ENCODE data around the gene IRF2BPL. TPM values are rescaled to one million over a fixed set of nuclear protein-coding genes. Genes with fewer than 3 reads are reported as not detected.

The IRF2BPL gene
- total RNA-seq, 1 experiment from 2014 or later, result 24.7 TPM

DNA sequence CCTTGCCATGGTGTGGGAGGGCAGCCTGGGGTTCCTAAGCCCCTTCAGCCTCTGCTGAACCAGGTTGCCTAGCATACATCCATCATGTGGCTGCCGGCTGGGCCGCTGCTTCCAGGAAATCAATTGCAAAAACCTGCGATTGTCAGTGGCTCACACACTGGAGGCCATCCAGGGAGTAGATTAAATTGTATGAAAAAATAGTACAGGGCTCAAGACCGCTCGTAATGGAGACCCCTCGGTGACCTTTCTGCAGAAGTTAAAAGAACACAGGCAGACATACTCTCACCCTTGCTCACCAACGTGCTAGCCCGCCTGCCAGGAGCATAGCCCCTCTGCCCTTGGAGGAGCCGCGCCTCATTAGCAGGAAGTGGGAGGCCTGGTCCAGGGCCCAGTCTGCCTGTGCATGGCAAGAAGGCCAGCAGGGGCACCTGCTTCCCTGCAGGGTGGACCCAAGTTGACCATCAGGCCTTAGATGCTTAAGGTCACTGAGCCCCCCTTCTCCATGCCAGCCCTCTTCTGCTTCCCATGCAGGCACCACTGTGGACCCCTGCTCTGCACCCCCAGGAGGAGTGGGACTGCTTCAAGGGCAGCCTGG is 38.2 kb upstream of the IRF2BPL start:
- Histone ChIP-seq H3K4me3 (ENCODE audit: low read depth, low read length) (no peak overlapping the region), H3K9me3 (no peaks in the 10 kb centered on the region), H3K4me1 (no peaks in the 10 kb centered on the region), H3K27me3 (replicated peaks; ENCODE audit: control insufficient read depth, insufficient read depth, low read length) (no peaks in the 10 kb centered on the region), H3K36me3 (ENCODE audit: control insufficient read depth, insufficient read depth, low read length) (no peaks in the 10 kb centered on the region)
- no peaks in the 10 kb centered on the region for H3K9me3 Mint-ChIP-seq (ENCODE audit: unreplicated experiment)
- no peaks in the 10 kb centered on the region for H3K4me1 Mint-ChIP-seq (ENCODE audit: low read depth, unreplicated experiment)
- ChIA-PET POLR2A (no interaction called here), CTCF (interaction anchor here (0.7 to 5.7 kb wide), 3 partner anchors 148 to 389 kb away, joined by 3 to 144 read pairs (median 3); no protein-coding TSS in a partner anchor)
- intact Hi-C loops (cut with micrococcal nuclease; ENCODE audit: unreplicated experiment), result no loop called here
- BruUV-seq (replicated peaks), result no TSS peak
- no peak overlapping the region for H3K27ac Mint-ChIP-seq (ENCODE audit: unreplicated experiment)
- TF ChIP-seq, protein P1, sequence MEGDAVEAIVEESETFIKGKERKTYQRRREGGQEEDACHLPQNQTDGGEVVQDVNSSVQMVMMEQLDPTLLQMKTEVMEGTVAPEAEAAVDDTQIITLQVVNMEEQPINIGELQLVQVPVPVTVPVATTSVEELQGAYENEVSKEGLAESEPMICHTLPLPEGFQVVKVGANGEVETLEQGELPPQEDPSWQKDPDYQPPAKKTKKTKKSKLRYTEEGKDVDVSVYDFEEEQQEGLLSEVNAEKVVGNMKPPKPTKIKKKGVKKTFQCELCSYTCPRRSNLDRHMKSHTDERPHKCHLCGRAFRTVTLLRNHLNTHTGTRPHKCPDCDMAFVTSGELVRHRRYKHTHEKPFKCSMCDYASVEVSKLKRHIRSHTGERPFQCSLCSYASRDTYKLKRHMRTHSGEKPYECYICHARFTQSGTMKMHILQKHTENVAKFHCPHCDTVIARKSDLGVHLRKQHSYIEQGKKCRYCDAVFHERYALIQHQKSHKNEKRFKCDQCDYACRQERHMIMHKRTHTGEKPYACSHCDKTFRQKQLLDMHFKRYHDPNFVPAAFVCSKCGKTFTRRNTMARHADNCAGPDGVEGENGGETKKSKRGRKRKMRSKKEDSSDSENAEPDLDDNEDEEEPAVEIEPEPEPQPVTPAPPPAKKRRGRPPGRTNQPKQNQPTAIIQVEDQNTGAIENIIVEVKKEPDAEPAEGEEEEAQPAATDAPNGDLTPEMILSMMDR (IDR thresholded peaks at IDR 0.05; ENCODE audit: insufficient read depth in 1 of 2, low read depth in 1 of 2, low read length in 1 of 2, severe bottlenecking in 1 of 2, unreplicated experiment in 1 of 2), result no peak
- no peaks in the 10 kb centered on the region for H3K36me3 Mint-ChIP-seq (ENCODE audit: insufficient read depth, unreplicated experiment)
- no peaks in the 10 kb centered on the region for H3K27me3 Mint-ChIP-seq (ENCODE audit: insufficient read depth, unreplicated experiment)
- no peak overlapping the region for H3K4me3 Mint-ChIP-seq (ENCODE audit: unreplicated experiment)
- no peak for DNase-seq

DNA sequence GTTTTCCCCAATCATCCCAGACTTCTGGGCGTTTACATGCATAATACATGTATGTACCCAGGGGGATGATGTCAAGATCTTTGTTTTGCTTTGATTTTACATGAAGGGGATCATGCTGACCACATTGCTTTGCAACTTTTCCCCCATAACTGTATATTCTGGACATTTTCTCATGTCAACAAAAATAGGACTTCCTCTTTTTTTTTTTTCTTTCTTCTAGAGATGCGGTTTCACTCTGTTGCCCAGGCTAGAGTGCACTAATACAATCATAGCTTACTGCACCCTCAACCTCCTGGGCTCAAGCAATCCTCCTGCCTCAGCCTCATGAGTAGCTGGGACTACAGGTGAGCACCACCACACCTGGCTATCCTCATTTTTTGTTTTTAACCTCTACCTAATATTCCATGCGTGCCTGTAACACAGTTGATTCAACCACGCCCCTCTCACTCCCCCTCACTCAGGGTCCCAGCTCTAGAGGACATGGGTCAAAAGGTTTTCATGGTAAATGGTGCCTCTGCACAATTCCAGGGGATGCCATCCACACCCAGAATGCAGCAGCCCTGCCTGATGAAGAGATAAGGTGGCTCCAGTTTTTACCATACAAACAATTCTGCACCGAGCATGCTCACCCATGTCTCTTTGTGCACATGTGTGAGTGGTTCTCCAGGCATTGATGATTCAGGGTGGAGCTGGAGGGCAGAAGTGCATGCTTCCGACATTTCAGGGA is 37.5 kb upstream of the IRF2BPL start:
- intact Hi-C loops (cut with micrococcal nuclease; ENCODE audit: unreplicated experiment), result no loop called here
- no TSS peak for BruUV-seq (replicated peaks)
- Mint-ChIP-seq H3K27ac (ENCODE audit: unreplicated experiment) (no peak overlapping the region), H3K36me3 (ENCODE audit: insufficient read depth, unreplicated experiment) (no peaks in the 10 kb centered on the region), H3K27me3 (ENCODE audit: insufficient read depth, unreplicated experiment) (no peaks in the 10 kb centered on the region), H3K4me1 (ENCODE audit: low read depth, unreplicated experiment) (no peaks in the 10 kb centered on the region), H3K4me3 (ENCODE audit: unreplicated experiment) (no peak overlapping the region), H3K9me3 (ENCODE audit: unreplicated experiment) (no peaks in the 10 kb centered on the region)
- no peaks in the 10 kb centered on the region for H3K4me1 ChIP-seq
- H3K27me3 ChIP-seq (replicated peaks; ENCODE audit: control insufficient read depth, insufficient read depth, low read length), result no peaks in the 10 kb centered on the region
- no peaks in the 10 kb centered on the region for H3K36me3 ChIP-seq (ENCODE audit: control insufficient read depth, insufficient read depth, low read length)
- no peaks in the 10 kb centered on the region for H3K9me3 ChIP-seq
- TF ChIP-seq, protein P1 (IDR thresholded peaks at IDR 0.05; ENCODE audit: insufficient read depth in 1 of 2, low read depth in 1 of 2, low read length in 1 of 2, severe bottlenecking in 1 of 2, unreplicated experiment in 1 of 2), result no peak
- no peak overlapping the region for H3K4me3 ChIP-seq (ENCODE audit: low read depth, low read length)
- no peak for DNase-seq
- ChIA-PET POLR2A (no interaction called here), CTCF (interaction anchor here (0.7 to 1.6 kb wide), 3 partner anchors 147 to 192 kb away, joined by 3 to 4 read pairs (median 3); no protein-coding TSS in a partner anchor)

DNA sequence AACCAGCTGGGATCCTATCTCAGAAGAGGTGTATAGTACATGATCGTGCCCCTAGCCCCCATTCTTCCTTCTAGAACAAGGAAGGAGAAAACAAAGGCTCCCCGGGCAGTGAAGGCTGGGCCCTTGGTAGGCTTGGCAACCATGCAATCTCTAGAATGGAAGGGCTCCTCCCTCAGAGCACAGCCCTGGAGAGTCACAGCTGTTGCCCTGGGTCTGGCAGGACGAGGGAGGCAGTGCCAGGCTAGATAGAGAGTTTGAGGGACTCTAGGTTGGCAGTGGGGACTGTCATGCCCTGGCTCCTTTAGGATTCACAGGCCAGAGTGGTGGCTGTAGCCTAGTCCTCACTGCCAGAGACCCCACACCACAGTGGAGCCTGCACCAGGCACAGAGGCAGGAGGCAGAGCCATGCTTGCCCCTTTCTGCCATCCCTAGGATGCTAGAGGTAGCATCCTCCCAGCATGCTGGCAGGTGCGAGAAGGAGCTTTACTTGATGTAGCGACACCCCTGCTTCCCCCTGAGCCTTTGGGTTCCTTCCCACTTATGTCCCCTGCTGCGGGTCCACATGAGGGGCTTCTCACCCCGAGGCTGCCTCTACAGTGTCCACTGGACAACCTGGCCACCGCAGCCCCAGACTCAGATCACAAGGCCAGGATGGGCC is 36.1 kb upstream of the IRF2BPL start:
- Histone ChIP-seq H3K36me3 (ENCODE audit: control insufficient read depth, insufficient read depth, low read length) (no peaks in the 10 kb centered on the region), H3K4me1 (no peaks in the 10 kb centered on the region), H3K27me3 (replicated peaks; ENCODE audit: control insufficient read depth, insufficient read depth, low read length) (no peaks in the 10 kb centered on the region), H3K4me3 (ENCODE audit: low read depth, low read length) (no peak overlapping the region), H3K9me3 (no peaks in the 10 kb centered on the region)
- ChIA-PET CTCF (interaction anchor here (1.2 to 1.6 kb wide), 2 partner anchors 151 to 191 kb away, joined by 3 to 4 read pairs; no protein-coding TSS in a partner anchor), POLR2A (no interaction called here)
- H3K36me3 Mint-ChIP-seq (ENCODE audit: insufficient read depth, unreplicated experiment), result no peaks in the 10 kb centered on the region
- TF ChIP-seq, protein P1 (IDR thresholded peaks at IDR 0.05; ENCODE audit: insufficient read depth in 1 of 2, low read depth in 1 of 2, low read length in 1 of 2, severe bottlenecking in 1 of 2, unreplicated experiment in 1 of 2), result no peak
- no TSS peak for BruUV-seq (replicated peaks)
- no peak overlapping the region for H3K4me3 Mint-ChIP-seq (ENCODE audit: unreplicated experiment)
- H3K4me1 Mint-ChIP-seq (ENCODE audit: low read depth, unreplicated experiment), result no peaks in the 10 kb centered on the region
- DNase-seq, result no peak
- intact Hi-C loops (cut with micrococcal nuclease; ENCODE audit: unreplicated experiment), result no loop called here
- no peaks in the 10 kb centered on the region for H3K9me3 Mint-ChIP-seq (ENCODE audit: unreplicated experiment)
- no peak overlapping the region for H3K27ac Mint-ChIP-seq (ENCODE audit: unreplicated experiment)
- H3K27me3 Mint-ChIP-seq (ENCODE audit: insufficient read depth, unreplicated experiment), result no peaks in the 10 kb centered on the region
